HEK293 (cell line): ENCODE measurements around the gene SLC40A1.

Experiments
- CTCF ChIP-seq: fragments of 450-650 bp; formaldehyde crosslinking; IDR thresholded peaks from 2 replicates; pipeline ENCODE4 v1.5.1; 2016; ENCODE audit warnings: missing biosample characterization, missing genetic modification characterization
- HIC1 ChIP-seq: fragments of 450-650 bp; formaldehyde crosslinking; IDR thresholded peaks from 2 replicates; pipeline ENCODE4 v1.5.1; 2016; ENCODE audit warnings: missing biosample characterization, missing genetic modification characterization
- KLF1 ChIP-seq: fragments of 450-650 bp; formaldehyde crosslinking; IDR thresholded peaks from 2 replicates; pipeline ENCODE4 v1.5.1; 2016; ENCODE audit warnings: missing biosample characterization, missing genetic modification characterization
- OVOL3 ChIP-seq: fragments of 450-650 bp; formaldehyde crosslinking; IDR thresholded peaks from 2 replicates; pipeline ENCODE4 v1.5.1; 2016; ENCODE audit warnings: missing biosample characterization, missing genetic modification characterization
- ZBTB10 ChIP-seq: fragments of 450-650 bp; formaldehyde crosslinking; IDR thresholded peaks from 2 replicates; pipeline ENCODE4 v1.5.1; 2016; ENCODE audit warnings: missing biosample characterization, missing genetic modification characterization
- ZBTB21 ChIP-seq: fragments of 450-650 bp; formaldehyde crosslinking; IDR thresholded peaks from 2 replicates; pipeline ENCODE4 v1.5.1; 2017; ENCODE audit warnings: missing biosample characterization, missing genetic modification characterization
- ZNF148 ChIP-seq: fragments of 450-650 bp; formaldehyde crosslinking; IDR thresholded peaks from 2 replicates; pipeline ENCODE4 v1.5.0; 2017; ENCODE audit warnings: missing biosample characterization, missing genetic modification characterization, borderline replicate concordance
- ZNF239 ChIP-seq: fragments of 450-650 bp; formaldehyde crosslinking; IDR thresholded peaks from 2 replicates; pipeline ENCODE4 v1.5.1; 2016; ENCODE audit warnings: missing biosample characterization, missing genetic modification characterization
- ZNF621 ChIP-seq: fragments of 450-650 bp; formaldehyde crosslinking; IDR thresholded peaks from 2 replicates; pipeline ENCODE4 v1.5.1; 2017; ENCODE audit warnings: missing biosample characterization, missing genetic modification characterization
- ZNF623 ChIP-seq: fragments of 450-650 bp; formaldehyde crosslinking; IDR thresholded peaks from 2 replicates; pipeline ENCODE4 v1.5.1; 2016; ENCODE audit warnings: missing biosample characterization, missing genetic modification characterization
- ZNF704 ChIP-seq: fragments of 450-650 bp; formaldehyde crosslinking; IDR thresholded peaks from 2 replicates; pipeline ENCODE4 v1.5.1; 2016; ENCODE audit warnings: missing biosample characterization, missing genetic modification characterization

GRCh38 chr2:189519631-189520387 is 60.8 kb downstream of the SLC40A1 start:
- no peak for TF ChIP-seq ZNF239
- no peak for TF ChIP-seq OVOL3 (tag by site-specific recombination)
- TF ChIP-seq CTCF: no peak
- TF ChIP-seq ZNF704: no peak
- TF ChIP-seq ZNF623 (tag by site-specific recombination): no peak
- no peak for TF ChIP-seq ZNF621
- no peak for TF ChIP-seq ZBTB21
- TF ChIP-seq KLF1 (tag by site-specific recombination): no peak
- no peak for TF ChIP-seq HIC1 (tag by site-specific recombination)
- TF ChIP-seq ZBTB10 (tag by site-specific recombination): no peak
- no peak for TF ChIP-seq ZNF148 (tag by site-specific recombination)
